Bronchial epithelial cell (primary cell): ENCODE data around the gene NOL4L. TPM values are rescaled to one million over a fixed set of nuclear protein-coding genes. Genes with fewer than 3 reads are reported as not detected.

Source experiments
- DNase-seq: peaks from one replicate; pipeline ENCODE4 v3.0.0-alpha.2; 2010; ENCODE audit warnings: low read depth
- FAIRE-seq: peaks from 2 replicates; lab custom pipeline; 2011; peaks lifted over from hg19 to GRCh38; lab: Jason Lieb, UNC
- H3K27me3 ChIP-seq: 2 replicates; pipeline ENCODE4 v1.5.1; 2011; ENCODE audit warnings: low read length; ENCODE audit not compliant: control insufficient read depth, insufficient read depth
- H3K36me3 ChIP-seq: 2 replicates; pipeline ENCODE4 v1.5.1; 2011; ENCODE audit warnings: low read length; ENCODE audit not compliant: control insufficient read depth, insufficient read depth
- H3K4me3 ChIP-seq: 2 replicates; pipeline ENCODE4 v1.5.1; 2011; ENCODE audit warnings: mild to moderate bottlenecking, low read depth, low read length, control low read depth
- CTCF ChIP-seq: IDR thresholded peaks from 2 replicates; pipeline ENCODE4 v1.5.1; 2011; ENCODE audit warnings: mild to moderate bottlenecking, moderate library complexity, low read length, control low read depth, inconsistent platforms; ENCODE audit not compliant: insufficient read depth, severe bottlenecking
- total RNA-seq: library from RNA; depleted of rRNA; stranded (reverse); fragments of >200 nt; gene quantifications from 2 replicates; pipeline ENCODE4 v1.2.1, GENCODE V29; 2014

The NOL4L gene
- total RNA-seq, 1 donor from 2014 or later, result 1.8 TPM

GRCh38 chr20:32628960-32629530, 43.9 kb upstream of the NOL4L start:
- Histone ChIP-seq H3K27me3 (peaks cover 6% of the 10 kb centered on the region), H3K4me3 (no peak overlapping the region), H3K36me3 (no peaks in the 10 kb centered on the region)
- TF ChIP-seq CTCF, result no peak
- DNase-seq (peak; percentile 68), FAIRE-seq (no peak)

DNA sequence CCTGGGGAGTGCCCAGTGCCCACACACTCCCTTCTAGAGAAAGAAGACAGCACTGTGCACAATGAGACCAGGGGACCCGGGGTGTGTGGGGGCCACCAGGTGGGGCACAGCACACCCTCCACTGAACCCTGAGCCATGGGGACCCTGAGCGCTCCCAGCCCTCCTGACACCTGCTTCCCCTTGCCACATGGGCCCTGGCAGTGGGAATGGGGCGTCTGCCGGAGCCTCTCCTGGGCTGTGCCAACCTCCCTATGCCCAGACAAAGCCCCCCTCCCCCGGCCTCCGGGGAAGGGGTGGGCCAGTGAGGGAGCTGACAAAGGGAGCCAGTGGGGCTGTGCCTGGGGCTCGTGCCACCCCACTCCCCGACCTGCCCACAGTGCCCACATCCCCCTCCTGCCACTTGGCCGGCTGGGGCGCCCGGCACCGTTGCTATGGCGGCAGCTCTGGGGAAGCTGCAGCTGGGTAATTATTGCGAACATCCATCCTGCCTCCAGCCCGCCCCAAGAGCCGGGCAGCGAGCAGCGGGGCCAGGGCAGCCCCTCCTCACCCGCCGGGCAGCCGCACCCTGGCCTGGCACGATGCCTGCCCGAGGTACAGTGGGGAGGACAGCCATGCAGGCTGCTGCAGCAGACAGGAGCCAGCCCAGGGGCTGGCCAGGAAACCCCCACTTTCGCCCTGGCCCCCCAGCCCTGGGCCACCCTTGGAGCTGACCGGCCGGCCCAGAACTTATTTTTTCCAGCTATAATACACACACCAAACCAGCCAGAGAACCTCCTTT, 41.9 kb upstream of the NOL4L start:
- Histone ChIP-seq H3K36me3 (no peaks in the 10 kb centered on the region), H3K27me3 (peaks cover 6% of the 10 kb centered on the region), H3K4me3 (no peak overlapping the region)
- DNase-seq, result no peak
- TF ChIP-seq CTCF, result no peak
- FAIRE-seq, result no peak

DNA sequence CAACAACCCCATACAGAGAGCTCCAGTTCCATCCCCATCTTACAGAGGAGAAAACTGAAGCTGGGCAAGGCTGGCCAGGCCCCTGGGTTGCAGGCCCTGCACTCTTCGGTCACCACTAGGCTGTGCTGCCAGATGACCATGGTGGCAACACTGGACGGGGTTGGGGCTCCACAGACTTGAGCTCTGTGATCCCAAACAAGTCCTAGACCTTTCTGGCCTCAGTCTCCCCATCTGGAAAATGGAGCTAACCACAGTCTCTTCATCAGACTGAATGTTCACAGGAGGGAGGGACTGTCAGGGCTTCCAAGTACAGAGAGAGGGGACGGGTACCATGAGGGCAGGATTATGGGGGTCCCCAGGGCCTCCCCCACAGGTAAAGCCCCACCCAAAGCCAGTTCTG, 41.3 kb upstream of the NOL4L start:
- no peak for DNase-seq
- peaks cover 6% of the 10 kb centered on the region for H3K27me3 ChIP-seq
- H3K4me3 ChIP-seq, result no peak overlapping the region
- no peak for TF ChIP-seq CTCF
- no peaks in the 10 kb centered on the region for H3K36me3 ChIP-seq
- no peak for FAIRE-seq

DNA sequence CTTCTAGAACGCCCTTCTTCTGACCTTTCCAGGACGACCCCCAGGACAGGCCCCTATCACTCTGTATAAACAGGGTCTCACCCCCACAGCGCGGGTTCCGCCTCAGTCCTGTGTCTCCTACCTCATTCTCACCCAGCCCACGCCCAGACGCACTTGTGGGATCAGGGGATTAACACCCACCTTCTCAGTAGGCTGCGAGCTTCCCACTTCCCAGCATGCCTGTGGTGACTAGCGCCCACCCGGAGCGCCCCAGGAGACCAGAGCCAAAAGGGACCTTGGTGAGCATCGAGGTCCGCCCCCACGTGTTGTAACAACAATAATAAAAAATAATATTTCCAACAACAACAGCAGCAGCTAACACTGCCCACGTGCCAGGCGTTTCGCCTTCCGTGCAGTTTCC, 40.9 kb upstream of the NOL4L start:
- Histone ChIP-seq H3K27me3 (peaks cover 6% of the 10 kb centered on the region), H3K36me3 (no peaks in the 10 kb centered on the region), H3K4me3 (no peak overlapping the region)
- no peak for FAIRE-seq
- no peak for DNase-seq
- no peak for TF ChIP-seq CTCF

DNA sequence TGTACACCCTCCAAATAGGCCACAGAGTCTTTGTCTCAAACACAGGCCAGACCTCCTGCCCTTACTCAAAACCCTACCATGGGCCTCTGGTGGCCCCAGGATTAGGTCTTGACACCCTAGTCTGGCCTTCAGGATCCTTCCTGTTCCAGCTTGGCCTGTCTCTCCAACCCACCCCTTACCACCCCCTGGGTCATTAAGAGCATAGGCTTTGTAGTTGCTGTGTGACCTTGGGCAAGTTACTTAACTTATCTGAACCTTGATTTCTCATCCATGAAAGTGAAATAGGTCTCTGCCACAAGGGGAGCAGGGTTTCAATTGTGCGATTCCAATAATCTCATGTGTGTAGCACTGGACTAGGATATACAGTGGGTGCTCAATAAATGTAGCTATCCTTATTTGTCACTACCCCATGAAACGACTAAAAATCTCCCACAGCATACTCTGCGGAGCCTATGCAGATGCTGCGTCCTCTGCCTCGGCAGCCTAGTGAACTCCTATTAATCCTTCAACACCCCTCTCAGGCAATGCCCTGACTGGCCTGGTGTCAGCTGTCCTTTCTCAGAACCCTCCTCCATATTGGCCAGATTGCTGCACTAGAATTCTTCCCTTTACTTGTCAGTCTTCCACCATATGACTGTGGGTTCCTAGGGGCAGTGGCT, 39.7 kb upstream of the NOL4L start:
- Histone ChIP-seq H3K27me3 (peaks cover 6% of the 10 kb centered on the region), H3K36me3 (no peaks in the 10 kb centered on the region), H3K4me3 (no peak overlapping the region)
- DNase-seq (no peak), FAIRE-seq (no peak)
- TF ChIP-seq CTCF, result no peak
